ENCODE measurements around the gene DESI1.
"Not testable (repeated sequence)": the region's sequence is repeated elsewhere in the genome, so short reads cannot be mapped to it uniquely, and the experiment has no call there.

DESI1 gene

GRCh38 chr22:41558241-41558630, 62.6 kb downstream of the DESI1 start:
- not testable (repeated sequence) for DNase-seq (ENCODE audit: low read depth)

- peak; percentile 60 for DNase-seq (ENCODE audit: low read depth)
These were observed 63.2 kb downstream of the DESI1 start for GRCh38 chr22:41557401-41558240.

GRCh38 chr22:41556561-41556960, 64.3 kb downstream of the DESI1 start:
- no peak for DNase-seq (ENCODE audit: low read depth)

- DNase-seq (ENCODE audit: low read depth), result no peak
These were observed 65.4 kb downstream of the DESI1 start for GRCh38 chr22:41555325-41555982.

GRCh38 chr22:41551877-41552582, 68.8 kb downstream of the DESI1 start:
- DNase-seq (ENCODE audit: low read depth), result no peak

GRCh38 chr22:41550952-41551491, 69.8 kb downstream of the DESI1 start:
- DNase-seq (ENCODE audit: low read depth), result no peak

GRCh38 chr22:41548830-41549211, 72.0 kb downstream of the DESI1 start:
- no peak for DNase-seq (ENCODE audit: low read depth)

All from non-pigmented ciliary epithelial cell (primary cell).